Activated T-cell treated with anti-CD3 and anti-CD28 coated beads, Interleukin-2, amount 50 U/mL, for 72 hours (primary cell): ENCODE results near the gene ERGIC2. TPM values are rescaled to one million over a fixed set of nuclear protein-coding genes. Genes with fewer than 3 reads are reported as not detected.
"Not testable (repeated sequence)": the region's sequence is repeated elsewhere in the genome, so short reads cannot be mapped to it uniquely, and the experiment has no call there.

Experiments
- ATAC-seq, 2 donors: fragments of 150-1000 bp; cut with Tn5 transposase; replicated peaks in 1 of 2; 2 replicates each; pipeline ENCODE4 v1.10.0; 2021; ENCODE audit warnings: moderate library complexity in 2 of 2, mild to moderate bottlenecking in 1 of 2
- DNase-seq, 2 donors: peaks; one replicate each; pipeline ENCODE4 v3.0.0; 2021 to 2022; ENCODE audit warnings: mixed read lengths in 1 of 2
- H3K27ac Mint-ChIP-seq: one replicate; pipeline ENCODE4 v1.8.0; 2022; ENCODE audit warnings: mild to moderate bottlenecking, moderate library complexity, mixed read lengths
- H3K27me3 Mint-ChIP-seq: one replicate; pipeline ENCODE4 v1.8.0; 2022; ENCODE audit warnings: low read depth, mixed read lengths
- H3K36me3 Mint-ChIP-seq, 2 donors: one replicate each; pipeline ENCODE4 v1.8.0; 2022; ENCODE audit warnings: mixed read lengths in 2 of 2, mild to moderate bottlenecking in 1 of 2; ENCODE audit not compliant: insufficient read depth in 2 of 2
- H3K4me1 Mint-ChIP-seq: one replicate; pipeline ENCODE4 v1.8.0; 2022; ENCODE audit warnings: low read depth, mixed read lengths
- H3K4me3 Mint-ChIP-seq, 2 donors: one replicate each; pipeline ENCODE4 v1.8.0; 2022; ENCODE audit warnings: mild to moderate bottlenecking in 2 of 2, mixed read lengths in 2 of 2, moderate library complexity in 2 of 2
- H3K9me3 Mint-ChIP-seq, 2 donors: one replicate each; pipeline ENCODE4 v1.8.0; 2022; ENCODE audit warnings: mixed read lengths in 2 of 2
- total RNA-seq, 2 donors: library from RNA; stranded (reverse); gene quantifications; one replicate each; pipeline ENCODE4 v1.2.3, GENCODE V29; 2022

Gene ERGIC2
- total RNA-seq, 2 donors from 2014 or later: 73.1 to 79.1 TPM

- no peaks in the 10 kb centered on the region for H3K4me1 Mint-ChIP-seq
- H3K36me3 Mint-ChIP-seq: no peaks in the 10 kb centered on the region
- H3K27ac Mint-ChIP-seq: no peak overlapping the region
Observed at GRCh38 chr12:29398495-29398894, 17.5 kb upstream of the ERGIC2 start.

DNA sequence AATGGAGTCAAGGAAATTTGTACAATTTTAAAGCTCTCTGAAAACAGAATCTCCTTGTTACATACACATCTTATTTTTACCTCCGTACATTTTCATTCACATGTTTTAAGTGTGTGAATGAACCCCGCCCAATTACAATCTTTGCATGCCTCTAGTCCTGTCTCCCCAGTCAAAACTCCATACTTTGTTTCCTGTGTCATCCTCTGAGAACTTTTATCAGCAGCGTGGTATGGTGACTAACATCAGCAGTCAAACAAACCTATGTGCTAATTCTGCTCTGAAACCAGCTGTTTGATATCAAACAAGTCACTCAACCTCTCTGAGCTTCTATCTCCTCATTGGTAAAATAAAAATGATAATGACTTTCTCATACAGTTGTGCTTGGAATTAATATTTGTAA is 15.8 kb upstream of the ERGIC2 start:
- Mint-ChIP-seq H3K36me3 (no peaks in the 10 kb centered on the region), H3K27ac (no peak overlapping the region), H3K4me1 (no peaks in the 10 kb centered on the region), H3K9me3 (no peaks in the 10 kb centered on the region), H3K27me3 (peaks cover 4% of the 10 kb centered on the region), H3K4me3 (no peak overlapping the region)
- DNase-seq (no peak), ATAC-seq (no peak)

More at GRCh38 chr12:29398495-29398894, 17.5 kb upstream of the ERGIC2 start:
- DNase-seq (no peak), ATAC-seq (no peak)
- H3K27me3 Mint-ChIP-seq: peaks cover 16% of the 10 kb centered on the region
- no peak overlapping the region for H3K4me3 Mint-ChIP-seq
- H3K9me3 Mint-ChIP-seq: no peaks in the 10 kb centered on the region

GRCh38 chr12:29395356-29395755 is 14.4 kb upstream of the ERGIC2 start:
- Mint-ChIP-seq H3K4me1 (peaks cover 10% of the 10 kb centered on the region), H3K27ac (no peak overlapping the region), H3K36me3 (no peaks in the 10 kb centered on the region), H3K27me3 (no peaks in the 10 kb centered on the region), H3K4me3 (no peak overlapping the region), H3K9me3 (no peaks in the 10 kb centered on the region)
- DNase-seq (no peak), ATAC-seq (no peak)

DNA sequence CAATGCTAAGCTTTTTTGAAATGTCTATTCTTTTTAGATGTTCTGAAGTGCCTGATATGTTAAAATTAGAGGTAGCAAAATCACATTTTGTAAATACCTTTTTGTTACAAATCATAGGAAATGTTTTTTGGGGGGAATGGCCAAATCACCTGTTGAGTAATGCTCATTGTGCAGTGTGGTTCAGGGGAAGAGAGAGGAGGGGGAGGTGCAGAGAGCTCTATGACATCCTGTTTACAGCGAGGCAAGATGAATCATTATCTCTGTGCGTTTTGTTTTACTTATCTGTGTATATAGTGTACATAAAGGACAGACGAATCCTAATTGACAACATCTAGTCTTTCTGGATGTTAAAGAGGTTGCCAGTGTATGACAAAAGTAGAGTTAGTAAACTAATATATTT is 9.4 kb upstream of the ERGIC2 start:
- Mint-ChIP-seq H3K27ac (peak overlapping the region; percentile 99), H3K4me1 (peaks cover 17% of the 10 kb centered on the region), H3K4me3 (peak overlapping the region; percentile 52 to 89)
- DNase-seq: peak; percentile 54 to 55
- H3K27me3 Mint-ChIP-seq, H3K9me3 Mint-ChIP-seq, H3K36me3 Mint-ChIP-seq: not testable (repeated sequence)
- peak; percentile 98 to 100 for ATAC-seq

DNA sequence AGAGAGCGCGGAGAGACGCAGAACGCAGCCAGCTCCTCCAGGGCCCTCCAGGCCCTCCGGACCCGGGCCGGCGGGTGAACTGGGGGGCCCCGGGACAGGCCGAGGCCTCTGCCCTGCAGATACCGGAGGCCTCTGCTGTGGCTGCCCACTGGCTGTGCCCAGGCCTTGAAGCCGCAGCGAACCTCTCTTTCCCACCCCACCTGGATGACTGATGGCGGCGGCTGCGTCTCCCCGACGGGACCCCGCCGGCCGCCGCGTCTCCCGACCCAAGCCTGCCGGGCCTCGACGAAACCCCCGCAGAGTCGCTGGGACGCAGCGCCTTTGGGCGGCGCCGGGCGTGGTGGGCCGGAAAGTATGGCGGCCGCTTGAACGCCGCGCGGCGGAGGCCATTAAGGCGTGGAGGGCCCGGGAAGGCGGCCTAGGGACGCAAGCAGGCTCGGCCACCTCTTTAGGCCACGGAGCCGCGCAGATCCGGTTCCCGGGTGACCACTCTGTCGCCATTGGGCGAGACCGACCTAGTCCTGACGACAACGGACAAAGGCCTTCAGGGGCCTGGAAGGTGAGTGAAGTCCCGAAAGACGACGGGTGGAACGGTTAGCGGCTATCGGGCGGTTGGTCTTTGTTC is 8.4 kb upstream of the ERGIC2 start:
- H3K4me3 Mint-ChIP-seq: peak overlapping the region in 1 of 2 donors; percentile 60
- ATAC-seq: no peak

GRCh38 chr12:29386084-29386680 is 5.2 kb upstream of the ERGIC2 start:
- not testable (repeated sequence) for H3K27me3 Mint-ChIP-seq, DNase-seq, H3K27ac Mint-ChIP-seq, H3K4me3 Mint-ChIP-seq, ATAC-seq, H3K9me3 Mint-ChIP-seq, H3K36me3 Mint-ChIP-seq
- H3K4me1 Mint-ChIP-seq: peaks cover 26% of the 10 kb centered on the region

More for the DNA sequence above, 8.4 kb upstream of the ERGIC2 start:
- peak overlapping the region; percentile 99 for H3K27ac Mint-ChIP-seq
- peaks cover 17% of the 10 kb centered on the region for H3K4me1 Mint-ChIP-seq
- peak in 1 of 2 donors; percentile 4 for DNase-seq
- H3K9me3 Mint-ChIP-seq: peaks cover 0 to 1% of the 10 kb centered on the region in 2 donors
- no peaks in the 10 kb centered on the region for H3K36me3 Mint-ChIP-seq
- no peaks in the 10 kb centered on the region for H3K27me3 Mint-ChIP-seq

GRCh38 chr12:29385194-29385593 is 4.2 kb upstream of the ERGIC2 start:
- H3K4me3 Mint-ChIP-seq, ATAC-seq, DNase-seq, H3K27ac Mint-ChIP-seq, H3K36me3 Mint-ChIP-seq, H3K9me3 Mint-ChIP-seq, H3K27me3 Mint-ChIP-seq: not testable (repeated sequence)
- peaks cover 17% of the 10 kb centered on the region for H3K4me1 Mint-ChIP-seq

GRCh38 chr12:29382251-29382650 is 1.3 kb upstream of the ERGIC2 start:
- DNase-seq (no peak), ATAC-seq (no peak)
- Mint-ChIP-seq H3K27me3 (no peaks in the 10 kb centered on the region), H3K9me3 (no peaks in the 10 kb centered on the region), H3K4me3 (peak overlapping the region; percentile 78 to 95), H3K4me1 (peaks cover 30% of the 10 kb centered on the region), H3K27ac (peak overlapping the region; percentile 96), H3K36me3 (peaks cover 0 to 10% of the 10 kb centered on the region in 2 donors)

GRCh38 chr12:29376118-29376517 is 4.9 kb downstream of the ERGIC2 start:
- Mint-ChIP-seq H3K27ac (peak overlapping the region; percentile 38), H3K4me1 (peaks cover 36% of the 10 kb centered on the region), H3K27me3 (no peaks in the 10 kb centered on the region), H3K9me3 (peaks cover 0 to 1% of the 10 kb centered on the region in 2 donors), H3K36me3 (peaks cover 1 to 20% of the 10 kb centered on the region in 2 donors), H3K4me3 (peak overlapping the region in 1 of 2 donors; percentile 40)
- ATAC-seq (no peak), DNase-seq (no peak)

DNA sequence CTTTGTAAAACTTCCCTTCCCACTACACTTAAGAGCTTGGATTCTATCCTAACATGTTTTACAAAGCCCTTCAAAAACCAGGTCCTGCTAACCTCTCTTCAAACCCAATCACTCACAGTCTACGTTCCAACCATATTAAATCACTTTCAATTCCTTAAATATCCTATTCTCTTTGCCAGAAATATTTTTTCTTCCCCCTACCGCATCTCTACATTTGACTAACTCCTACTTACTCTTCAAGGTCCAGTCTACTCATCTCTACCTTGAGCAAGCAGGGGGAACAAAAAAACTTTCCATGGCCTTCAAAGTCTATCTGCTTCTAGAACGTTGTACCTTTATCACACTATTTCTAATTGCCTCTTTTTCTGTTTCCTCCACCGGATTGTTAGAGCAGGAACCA is 6.1 kb downstream of the ERGIC2 start:
- H3K36me3 Mint-ChIP-seq: peaks cover 1 to 19% of the 10 kb centered on the region in 2 donors
- H3K4me1 Mint-ChIP-seq: peaks cover 33% of the 10 kb centered on the region
- no peaks in the 10 kb centered on the region for H3K27me3 Mint-ChIP-seq
- no peak overlapping the region for H3K27ac Mint-ChIP-seq
- no peak overlapping the region for H3K4me3 Mint-ChIP-seq
- peaks cover 0 to 1% of the 10 kb centered on the region in 2 donors for H3K9me3 Mint-ChIP-seq
- ATAC-seq (no peak), DNase-seq (no peak)

DNA sequence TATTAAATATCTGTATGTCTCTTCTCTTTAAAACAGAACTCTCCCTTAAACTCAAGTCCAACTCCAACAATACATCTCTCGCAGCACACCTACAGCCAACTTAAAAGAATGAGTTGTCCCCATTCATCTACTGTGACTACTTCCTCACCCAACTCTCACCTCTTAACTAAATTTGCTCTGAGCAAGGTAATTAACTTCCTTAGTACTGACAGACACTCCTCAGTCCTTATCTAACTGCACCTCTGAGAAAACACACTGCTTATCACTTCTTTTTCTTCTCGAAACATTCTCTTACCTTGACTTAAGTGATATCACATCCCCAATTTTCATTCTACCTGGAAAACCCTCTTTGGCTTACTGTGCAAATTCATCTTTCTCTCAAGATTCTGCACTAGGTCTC is 7.0 kb downstream of the ERGIC2 start:
- Mint-ChIP-seq H3K27me3 (no peaks in the 10 kb centered on the region), H3K27ac (no peak overlapping the region), H3K4me1 (peaks cover 24% of the 10 kb centered on the region), H3K4me3 (no peak overlapping the region), H3K9me3 (peaks cover 0 to 1% of the 10 kb centered on the region in 2 donors), H3K36me3 (peaks cover 1 to 18% of the 10 kb centered on the region in 2 donors)
- ATAC-seq (no peak), DNase-seq (no peak)

- no peaks in the 10 kb centered on the region for H3K9me3 Mint-ChIP-seq
- peaks cover 15 to 27% of the 10 kb centered on the region in 2 donors for H3K36me3 Mint-ChIP-seq
- no peak overlapping the region for H3K4me3 Mint-ChIP-seq
- no peak overlapping the region for H3K27ac Mint-ChIP-seq
- DNase-seq (no peak), ATAC-seq (no peak)
- H3K4me1 Mint-ChIP-seq: peaks cover 15% of the 10 kb centered on the region
- H3K27me3 Mint-ChIP-seq: no peaks in the 10 kb centered on the region
Observed at GRCh38 chr12:29365091-29365490, 15.9 kb downstream of the ERGIC2 start.

- H3K9me3 Mint-ChIP-seq: no peaks in the 10 kb centered on the region
- no peaks in the 10 kb centered on the region for H3K4me1 Mint-ChIP-seq
- peaks cover 1 to 11% of the 10 kb centered on the region in 2 donors for H3K36me3 Mint-ChIP-seq
- H3K27me3 Mint-ChIP-seq: no peaks in the 10 kb centered on the region
- DNase-seq (no peak), ATAC-seq (no peak)
- no peak overlapping the region for H3K4me3 Mint-ChIP-seq
- H3K27ac Mint-ChIP-seq: no peak overlapping the region
Observed at GRCh38 chr12:29354954-29355353, 26.0 kb downstream of the ERGIC2 start.

DNA sequence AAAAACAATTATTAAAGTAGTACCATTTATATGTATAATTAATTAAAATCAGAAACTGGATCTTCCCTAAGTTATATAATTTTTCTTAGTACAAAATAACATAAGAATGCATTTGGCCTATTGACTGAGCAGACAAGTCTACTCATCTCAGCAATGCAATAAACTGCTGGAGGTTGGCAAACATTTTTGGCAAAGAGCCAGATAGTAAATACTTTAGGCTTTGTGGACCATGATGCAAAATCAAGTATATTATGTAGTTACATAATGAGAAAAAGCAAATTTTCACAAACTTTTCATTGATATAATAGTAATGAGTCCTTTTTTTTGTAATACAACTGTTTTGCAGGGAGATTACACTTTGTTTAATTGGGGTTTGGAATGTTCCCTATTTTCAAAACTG is 30.9 kb downstream of the ERGIC2 start:
- Mint-ChIP-seq H3K4me1 (peaks cover 8% of the 10 kb centered on the region), H3K4me3 (no peak overlapping the region), H3K9me3 (no peaks in the 10 kb centered on the region), H3K27me3 (no peaks in the 10 kb centered on the region), H3K36me3 (peaks cover 1 to 14% of the 10 kb centered on the region in 2 donors), H3K27ac (no peak overlapping the region)
- DNase-seq: no peak
- ATAC-seq: no peak
